GM20000 (cell line): ENCODE results near the gene TMBIM1.
"Not testable (repeated sequence)": the region's sequence is repeated elsewhere in the genome, so short reads cannot be mapped to it uniquely, and the experiment has no call there.

Source experiments
- DNase-seq: peaks from one replicate; pipeline ENCODE4 v3.0.0; 2012; ENCODE audit warnings: low spot score
- CTCF ChIP-seq: IDR thresholded peaks from 2 replicates; pipeline ENCODE4 v1.5.1; 2012; ENCODE audit warnings: mild to moderate bottlenecking, control low read depth; ENCODE audit errors: extremely low read depth, missing control alignments

The TMBIM1 gene

GRCh38 chr2:218273908-218274249 is 18.4 kb downstream of the TMBIM1 start:
- DNase-seq, result no peak
- no peak for TF ChIP-seq CTCF

GRCh38 chr2:218273214-218273907 is 18.9 kb downstream of the TMBIM1 start:
- not testable (repeated sequence) for DNase-seq

DNA sequence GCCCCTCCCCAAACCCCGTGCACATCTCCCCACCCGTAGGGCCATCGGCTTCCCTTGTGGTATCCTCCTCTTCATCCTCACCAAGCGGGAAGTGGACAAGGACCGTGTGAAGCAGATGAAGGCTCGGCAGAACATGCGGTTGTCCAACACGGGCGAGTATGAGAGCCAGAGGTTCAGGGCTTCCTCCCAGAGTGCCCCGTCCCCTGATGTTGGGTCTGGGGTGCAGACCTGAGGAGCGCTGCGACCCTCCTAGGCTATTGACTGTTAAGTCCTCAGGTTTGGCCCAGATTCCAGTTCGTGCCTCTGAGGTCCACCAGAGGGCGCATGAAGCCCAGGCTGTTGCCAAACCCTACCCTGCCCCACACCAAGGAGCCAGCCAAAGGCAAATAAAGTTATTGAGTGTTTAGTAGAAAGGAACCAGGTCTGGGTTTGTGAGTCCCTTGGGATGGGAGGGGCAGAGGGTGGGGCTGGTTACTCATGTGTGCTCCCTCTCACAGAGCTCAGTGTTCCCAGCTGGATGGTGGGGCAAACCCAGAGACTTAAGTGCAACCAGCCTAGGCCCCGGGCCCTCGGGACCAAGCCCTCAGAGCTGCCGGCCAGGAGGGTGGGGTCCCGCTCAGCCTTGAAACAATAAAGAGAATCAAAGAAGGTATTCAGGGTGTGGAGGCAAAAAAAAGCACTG is 19.6 kb downstream of the TMBIM1 start:
- TF ChIP-seq CTCF, result peak; percentile 77
- DNase-seq, result peak; percentile 65

GRCh38 chr2:218271865-218272530 is 20.3 kb downstream of the TMBIM1 start:
- TF ChIP-seq CTCF, result no peak
- no peak for DNase-seq

DNA sequence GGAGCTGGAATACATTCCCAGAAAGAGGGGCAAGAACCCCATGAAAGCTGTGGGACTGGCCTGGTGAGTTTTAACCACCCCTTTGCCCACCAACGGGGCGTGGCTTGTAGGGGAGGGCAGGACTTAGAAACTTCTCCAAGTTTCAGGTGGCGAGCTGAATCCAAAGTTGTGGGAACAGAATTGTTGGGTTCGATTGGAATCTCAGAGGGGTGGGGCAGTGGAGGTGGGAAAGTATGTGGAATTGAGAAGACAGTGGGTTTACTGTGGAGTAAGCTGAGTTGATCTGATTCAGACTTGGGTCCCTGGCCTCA is 20.9 kb downstream of the TMBIM1 start:
- no peak for TF ChIP-seq CTCF
- no peak for DNase-seq

GRCh38 chr2:218270721-218271486 is 21.4 kb downstream of the TMBIM1 start:
- no peak for TF ChIP-seq CTCF
- DNase-seq, result no peak

DNA sequence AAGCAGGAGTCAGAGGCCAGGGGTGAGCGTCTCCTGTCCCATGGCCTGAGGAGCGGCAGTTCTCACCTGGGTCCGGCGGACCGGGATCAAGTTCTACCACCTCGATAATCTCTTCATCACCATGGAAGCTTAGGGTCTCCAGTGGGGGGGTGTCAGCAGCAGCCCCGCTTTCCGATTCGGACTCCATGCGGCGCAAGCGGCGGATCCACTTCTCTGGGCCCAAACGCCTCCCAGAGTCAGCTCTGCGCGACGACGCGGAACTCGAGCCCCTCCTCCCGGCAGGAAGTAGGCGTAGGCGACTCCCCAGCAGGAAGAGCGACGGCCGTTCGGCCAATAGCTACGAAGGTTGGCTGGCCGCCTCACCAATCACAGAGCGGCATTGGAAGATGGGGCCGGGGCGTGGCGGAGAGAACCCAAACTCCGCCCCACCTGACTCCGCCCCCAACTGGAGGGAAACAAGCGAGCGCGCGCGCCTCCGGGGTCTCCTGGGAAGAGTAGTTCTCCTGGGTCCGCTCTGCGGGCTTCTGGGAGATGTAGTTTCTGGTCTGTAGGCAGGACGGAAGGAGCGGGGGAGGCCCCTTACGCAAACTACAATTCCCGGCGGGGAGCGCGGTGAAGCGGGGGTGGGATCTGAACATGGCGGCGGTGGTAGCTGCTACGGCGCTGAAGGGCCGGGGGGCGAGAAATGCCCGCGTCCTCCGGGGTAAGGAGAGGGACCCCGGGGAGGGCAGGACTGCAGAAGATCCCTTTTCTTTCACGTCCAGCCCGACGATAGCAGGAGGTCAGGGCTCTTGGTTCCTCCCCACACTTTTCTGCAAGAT is 22.2 kb downstream of the TMBIM1 start, which contains the start of the genes AAMP and PNKD:
AAMP (minus strand) TSS at position 238 of the 821 bp plus-strand sequence; CDS start at position 187, 51 bp downstream.
PNKD (plus strand) TSS at position 620 of the 821 bp plus-strand sequence; CDS start at position 637, 17 bp downstream.
- TF ChIP-seq CTCF, result no peak
- peak; percentile 98 for DNase-seq
